ENCODE measurements around the gene GABPB1.

GABPB1 gene

GRCh38 chr15:50289749-50290148 is 65.2 kb downstream of the GABPB1 start:
- ATAC-seq, result no peak

GRCh38 chr15:50287324-50288116 is 67.5 kb downstream of the GABPB1 start:
- ATAC-seq, result no peak
- TF ChIP-seq TOX (CRISPR knock-in tag; IDR thresholded peaks at IDR 0.05; ENCODE audit: borderline replicate concordance) (no peak), ZFP3 (CRISPR knock-in tag; IDR thresholded peaks at IDR 0.05) (no peak), ZNF70 (CRISPR knock-in tag; IDR thresholded peaks at IDR 0.05) (no peak), ARNTL (CRISPR knock-in tag; IDR thresholded peaks at IDR 0.05; ENCODE audit: borderline replicate concordance, low read depth) (no peak)

More at GRCh38 chr15:50289749-50290148, 65.2 kb downstream of the GABPB1 start:
- TF ChIP-seq OSR1 (CRISPR knock-in tag; IDR thresholded peaks at IDR 0.05) (no peak), ISL1 (CRISPR knock-in tag; IDR thresholded peaks at IDR 0.05) (no peak), TSHZ2 (CRISPR knock-in tag; IDR thresholded peaks at IDR 0.05) (no peak), ARNTL (CRISPR knock-in tag; IDR thresholded peaks at IDR 0.05; ENCODE audit: borderline replicate concordance, low read depth) (no peak), ZNF70 (CRISPR knock-in tag; IDR thresholded peaks at IDR 0.05) (no peak), GLIS3 (CRISPR knock-in tag; IDR thresholded peaks at IDR 0.05) (no peak), SNAI2 (CRISPR knock-in tag; IDR thresholded peaks at IDR 0.05) (no peak), PATZ1 (CRISPR knock-in tag; IDR thresholded peaks at IDR 0.05; ENCODE audit: borderline replicate concordance) (no peak), TOX (CRISPR knock-in tag; IDR thresholded peaks at IDR 0.05; ENCODE audit: borderline replicate concordance) (no peak), CSRNP3 (CRISPR knock-in tag; IDR thresholded peaks at IDR 0.05) (no peak), BACH2 (CRISPR knock-in tag; IDR thresholded peaks at IDR 0.05; ENCODE audit: borderline replicate concordance) (no peak), RARB (CRISPR knock-in tag; IDR thresholded peaks at IDR 0.05) (no peak), ZFP30 (CRISPR knock-in tag; IDR thresholded peaks at IDR 0.05) (no peak)

- TF ChIP-seq ZFP3 (CRISPR knock-in tag; IDR thresholded peaks at IDR 0.05) (no peak), GLIS3 (CRISPR knock-in tag; IDR thresholded peaks at IDR 0.05) (no peak), CREB5 (CRISPR knock-in tag; IDR thresholded peaks at IDR 0.05; ENCODE audit: low read depth) (no peak), CSRNP3 (CRISPR knock-in tag; IDR thresholded peaks at IDR 0.05) (no peak), ZNF8 (CRISPR knock-in tag; IDR thresholded peaks at IDR 0.05) (no peak), TSHZ2 (CRISPR knock-in tag; IDR thresholded peaks at IDR 0.05) (no peak), ZFP30 (CRISPR knock-in tag; IDR thresholded peaks at IDR 0.05) (no peak), ZNF70 (CRISPR knock-in tag; IDR thresholded peaks at IDR 0.05) (no peak), ARNTL (CRISPR knock-in tag; IDR thresholded peaks at IDR 0.05; ENCODE audit: borderline replicate concordance, low read depth) (no peak), PATZ1 (CRISPR knock-in tag; IDR thresholded peaks at IDR 0.05; ENCODE audit: borderline replicate concordance) (no peak), TOX (CRISPR knock-in tag; IDR thresholded peaks at IDR 0.05; ENCODE audit: borderline replicate concordance) (no peak), ZNF565 (CRISPR knock-in tag; conservative IDR thresholded peaks at IDR 0.05; ENCODE audit: low read depth) (no peak), ZC3H10 (CRISPR knock-in tag; IDR thresholded peaks at IDR 0.05) (no peak), ISL1 (CRISPR knock-in tag; IDR thresholded peaks at IDR 0.05) (no peak)
- ATAC-seq, result no peak
Measured at GRCh38 chr15:50281427-50281826, 73.6 kb downstream of the GABPB1 start.
